Sigmoid colon (tissue), 4 donors: Measurements from ENCODE around the gene MLLT10.

ENCODE experiments used
- POLR2AphosphoS5 ChIP-seq, 4 donors: sonication (generic); formaldehyde crosslinking; IDR thresholded peaks; one replicate each; pipeline ENCODE4 v1.6.1; 2017; ENCODE audit warnings: antibody characterized with exemption in 4 of 4
- TF ChIP-seq, protein P1 (sequence below), 4 experiments: fragments of 450-650 bp in 3 of 4; fragments of 200-600 bp in 1 of 4; IDR thresholded peaks; one replicate each; pipeline ENCODE4 v1.5.1; 2016 to 2019; ENCODE audit warnings: antibody characterized with exemption in 4 of 4, mild to moderate bottlenecking in 3 of 4, moderate library complexity in 2 of 4

DNA sequence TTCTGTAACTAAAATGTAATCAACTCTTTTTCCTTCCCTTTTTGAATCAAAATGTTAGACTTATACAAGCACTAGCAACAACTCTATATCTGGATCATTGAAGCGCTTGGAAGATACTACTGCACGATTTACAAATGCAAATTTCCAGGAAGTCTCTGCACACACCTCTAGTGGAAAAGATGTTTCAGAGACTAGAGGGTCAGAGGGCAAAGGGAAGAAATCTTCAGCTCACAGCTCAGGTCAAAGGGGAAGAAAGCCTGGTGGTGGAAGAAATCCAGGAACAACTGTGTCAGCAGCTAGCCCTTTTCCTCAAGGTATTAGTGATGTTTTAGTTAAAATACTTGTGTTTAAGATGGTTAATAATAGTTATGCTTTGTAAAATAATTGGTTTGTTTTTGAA is 136.4 kb downstream of the MLLT10 start:
- TF ChIP-seq, protein P1, sequence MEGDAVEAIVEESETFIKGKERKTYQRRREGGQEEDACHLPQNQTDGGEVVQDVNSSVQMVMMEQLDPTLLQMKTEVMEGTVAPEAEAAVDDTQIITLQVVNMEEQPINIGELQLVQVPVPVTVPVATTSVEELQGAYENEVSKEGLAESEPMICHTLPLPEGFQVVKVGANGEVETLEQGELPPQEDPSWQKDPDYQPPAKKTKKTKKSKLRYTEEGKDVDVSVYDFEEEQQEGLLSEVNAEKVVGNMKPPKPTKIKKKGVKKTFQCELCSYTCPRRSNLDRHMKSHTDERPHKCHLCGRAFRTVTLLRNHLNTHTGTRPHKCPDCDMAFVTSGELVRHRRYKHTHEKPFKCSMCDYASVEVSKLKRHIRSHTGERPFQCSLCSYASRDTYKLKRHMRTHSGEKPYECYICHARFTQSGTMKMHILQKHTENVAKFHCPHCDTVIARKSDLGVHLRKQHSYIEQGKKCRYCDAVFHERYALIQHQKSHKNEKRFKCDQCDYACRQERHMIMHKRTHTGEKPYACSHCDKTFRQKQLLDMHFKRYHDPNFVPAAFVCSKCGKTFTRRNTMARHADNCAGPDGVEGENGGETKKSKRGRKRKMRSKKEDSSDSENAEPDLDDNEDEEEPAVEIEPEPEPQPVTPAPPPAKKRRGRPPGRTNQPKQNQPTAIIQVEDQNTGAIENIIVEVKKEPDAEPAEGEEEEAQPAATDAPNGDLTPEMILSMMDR (IDR thresholded peaks at IDR 0.05) = no peak
- no peak for TF ChIP-seq POLR2AphosphoS5 (IDR thresholded peaks at IDR 0.05)
